ENCODE results near the gene FSD2. TPM values are rescaled to one million over a fixed set of nuclear protein-coding genes. Genes with fewer than 3 reads are reported as not detected.

The FSD2 gene
- total RNA-seq, 1 donor from 2014 or later: 0.09 TPM

- Histone ChIP-seq H3K9ac (ENCODE audit: low read length) (no peak overlapping the region), H3K27me3 (ENCODE audit: insufficient read depth, low read length) (no peaks in the 10 kb centered on the region), H3K79me2 (ENCODE audit: insufficient read depth, low read length) (no peaks in the 10 kb centered on the region), H2AFZ (ENCODE audit: low read depth, low read length) (no peak overlapping the region), H3K4me2 (ENCODE audit: low read length) (no peak overlapping the region), H3K4me1 (ENCODE audit: insufficient read depth, low read length) (no peaks in the 10 kb centered on the region), H3K4me3 (ENCODE audit: insufficient read depth, low read depth, low read length) (no peak overlapping the region), H3K9me3 (ENCODE audit: insufficient read depth, low read depth, low read length) (no peaks in the 10 kb centered on the region), H3K36me3 (ENCODE audit: insufficient read depth, low read length) (no peaks in the 10 kb centered on the region), H4K20me1 (ENCODE audit: insufficient read depth, low read length) (no peaks in the 10 kb centered on the region), H3K27ac (ENCODE audit: low read depth, low read length) (no peak overlapping the region)
- Mint-ChIP-seq H3K27me3 (ENCODE audit: low read depth, unreplicated experiment) (peaks cover 15% of the 10 kb centered on the region), H3K36me3 (ENCODE audit: low read depth, unreplicated experiment) (peaks cover 10% of the 10 kb centered on the region), H3K4me3 (ENCODE audit: unreplicated experiment) (no peak overlapping the region), H3K9me3 (ENCODE audit: unreplicated experiment) (peaks cover 14% of the 10 kb centered on the region), H3K27ac (ENCODE audit: unreplicated experiment) (no peak overlapping the region), H3K4me1 (ENCODE audit: low read depth, unreplicated experiment) (no peaks in the 10 kb centered on the region)
- TF ChIP-seq EZH2 (IDR thresholded peaks at IDR 0.05; ENCODE audit: insufficient read depth, low read length) (no peak), CTCF (IDR thresholded peaks at IDR 0.05; ENCODE audit: insufficient read depth, low read depth, low read length) (no peak)
- FAIRE-seq (no peak), DNase-seq (ENCODE audit: low read depth) (peak; percentile 2)
Observed at GRCh38 chr15:82789491-82789890, 16.4 kb downstream of the FSD2 start.

- no peak for TF ChIP-seq CTCF (IDR thresholded peaks at IDR 0.05; ENCODE audit: insufficient read depth, low read depth, low read length)
- no peak for TF ChIP-seq EZH2 (IDR thresholded peaks at IDR 0.05; ENCODE audit: insufficient read depth, low read length)
- Mint-ChIP-seq H3K27me3 (ENCODE audit: low read depth, unreplicated experiment) (peaks cover 15% of the 10 kb centered on the region), H3K27ac (ENCODE audit: unreplicated experiment) (no peak overlapping the region), H3K9me3 (ENCODE audit: unreplicated experiment) (peaks cover 8% of the 10 kb centered on the region), H3K4me3 (ENCODE audit: unreplicated experiment) (no peak overlapping the region), H3K36me3 (ENCODE audit: low read depth, unreplicated experiment) (peaks cover 11% of the 10 kb centered on the region), H3K4me1 (ENCODE audit: low read depth, unreplicated experiment) (no peaks in the 10 kb centered on the region)
- Histone ChIP-seq H3K4me3 (ENCODE audit: insufficient read depth, low read depth, low read length) (no peak overlapping the region), H4K20me1 (ENCODE audit: insufficient read depth, low read length) (no peaks in the 10 kb centered on the region), H3K27me3 (ENCODE audit: insufficient read depth, low read length) (no peaks in the 10 kb centered on the region), H2AFZ (ENCODE audit: low read depth, low read length) (no peak overlapping the region), H3K4me1 (ENCODE audit: insufficient read depth, low read length) (no peaks in the 10 kb centered on the region), H3K9me3 (ENCODE audit: insufficient read depth, low read depth, low read length) (no peaks in the 10 kb centered on the region), H3K4me2 (ENCODE audit: low read length) (no peak overlapping the region), H3K36me3 (ENCODE audit: insufficient read depth, low read length) (no peaks in the 10 kb centered on the region), H3K79me2 (ENCODE audit: insufficient read depth, low read length) (no peaks in the 10 kb centered on the region), H3K9ac (ENCODE audit: low read length) (no peak overlapping the region), H3K27ac (ENCODE audit: low read depth, low read length) (no peak overlapping the region)
- FAIRE-seq (no peak), DNase-seq (ENCODE audit: low read depth) (no peak)
Observed at GRCh38 chr15:82788496-82788895, 17.4 kb downstream of the FSD2 start.

- TF ChIP-seq EZH2 (IDR thresholded peaks at IDR 0.05; ENCODE audit: insufficient read depth, low read length): no peak
- no peak for TF ChIP-seq CTCF (IDR thresholded peaks at IDR 0.05; ENCODE audit: insufficient read depth, low read depth, low read length)
- H3K27me3 Mint-ChIP-seq (ENCODE audit: low read depth, unreplicated experiment): peaks cover 9% of the 10 kb centered on the region
- peaks cover 9% of the 10 kb centered on the region for H3K36me3 Mint-ChIP-seq (ENCODE audit: low read depth, unreplicated experiment)
- no peaks in the 10 kb centered on the region for H3K79me2 ChIP-seq (ENCODE audit: insufficient read depth, low read length)
- H3K4me2 ChIP-seq (ENCODE audit: low read length): no peak overlapping the region
- H3K9ac ChIP-seq (ENCODE audit: low read length): no peak overlapping the region
- H3K27ac Mint-ChIP-seq (ENCODE audit: unreplicated experiment): no peak overlapping the region
- no peak overlapping the region for H3K27ac ChIP-seq (ENCODE audit: low read depth, low read length)
- no peaks in the 10 kb centered on the region for H3K9me3 ChIP-seq (ENCODE audit: insufficient read depth, low read depth, low read length)
- peaks cover 4% of the 10 kb centered on the region for H3K9me3 Mint-ChIP-seq (ENCODE audit: unreplicated experiment)
- DNase-seq (ENCODE audit: low read depth) (no peak), FAIRE-seq (no peak)
- H3K4me1 Mint-ChIP-seq (ENCODE audit: low read depth, unreplicated experiment): no peaks in the 10 kb centered on the region
- no peaks in the 10 kb centered on the region for H3K36me3 ChIP-seq (ENCODE audit: insufficient read depth, low read length)
- H3K4me1 ChIP-seq (ENCODE audit: insufficient read depth, low read length): no peaks in the 10 kb centered on the region
- H3K4me3 Mint-ChIP-seq (ENCODE audit: unreplicated experiment): no peak overlapping the region
- no peaks in the 10 kb centered on the region for H4K20me1 ChIP-seq (ENCODE audit: insufficient read depth, low read length)
- H3K27me3 ChIP-seq (ENCODE audit: insufficient read depth, low read length): no peaks in the 10 kb centered on the region
- H2AFZ ChIP-seq (ENCODE audit: low read depth, low read length): no peak overlapping the region
- H3K4me3 ChIP-seq (ENCODE audit: insufficient read depth, low read depth, low read length): no peak overlapping the region
Observed at GRCh38 chr15:82781349-82781748, 24.5 kb downstream of the FSD2 start.
